SK-N-SH (cell line): ENCODE measurements around the gene HMG20A.

ENCODE experiments used
- MAX ChIP-seq: IDR thresholded peaks from 2 replicates; pipeline ENCODE4 v1.4.0; 2012; ENCODE audit warnings: low read depth
- POLR2AphosphoS5 ChIP-seq: IDR thresholded peaks from 2 replicates; pipeline ENCODE4 v1.6.1; 2012; ENCODE audit warnings: low read depth, low read length

GRCh38 chr15:77503764-77504163 is 83.1 kb downstream of the HMG20A start:
- TF ChIP-seq POLR2AphosphoS5, result no peak
- no peak for TF ChIP-seq MAX
